ENCODE measurements around the gene GPR39. TPM values are rescaled to one million over a fixed set of nuclear protein-coding genes. Genes with fewer than 3 reads are reported as not detected.

GPR39 gene
- polyA plus RNA-seq, 4 donors: 3.8 to 12.6 (median 5.3) TPM

- FAIRE-seq: no peak
- Histone ChIP-seq H3K4me3 (ENCODE audit: low read depth in 1 of 3, low read length in 3 of 3) (no peak overlapping the region), H3K4me1 (ENCODE audit: control insufficient read depth in 3 of 3, insufficient read depth in 2 of 3, low read depth in 1 of 3, low read length in 2 of 3) (peaks cover 0 to 3% (median 0%) of the 10 kb centered on the region in 3 donors), H3K9me3 (ENCODE audit: control insufficient read depth in 2 of 2, insufficient read depth in 1 of 2, low read depth in 1 of 2, low read length in 1 of 2) (no peaks in the 10 kb centered on the region), H3K27me3 (ENCODE audit: control insufficient read depth in 3 of 3, insufficient read depth in 3 of 3, low read length in 3 of 3) (no peaks in the 10 kb centered on the region), H3K36me3 (ENCODE audit: control insufficient read depth in 3 of 3, insufficient read depth in 2 of 3, low read depth in 1 of 3, low read length in 3 of 3) (no peaks in the 10 kb centered on the region), H3K27ac (ENCODE audit: low read depth in 1 of 3, low read length in 2 of 3) (no peak overlapping the region)
- no peak for DNase-seq
- WGBS, 3 donors: 73 to 88% (median 79%) methylated on average over 9 of the region's 9 CpGs
Observed at GRCh38 chr2:132557694-132558093, 141.1 kb downstream of the GPR39 start.

- FAIRE-seq (no peak), DNase-seq (no peak)
- no peaks in the 10 kb centered on the region for H3K27me3 ChIP-seq (ENCODE audit: control insufficient read depth in 3 of 3, insufficient read depth in 3 of 3, low read length in 3 of 3)
- H3K9me3 ChIP-seq (ENCODE audit: control insufficient read depth in 2 of 2, insufficient read depth in 1 of 2, low read depth in 1 of 2, low read length in 1 of 2): no peaks in the 10 kb centered on the region
- H3K36me3 ChIP-seq (ENCODE audit: control insufficient read depth in 3 of 3, insufficient read depth in 2 of 3, low read depth in 1 of 3, low read length in 3 of 3): no peaks in the 10 kb centered on the region
- WGBS, 3 donors: 87 to 95% (median 88%) methylated on average over 12 of the region's 12 CpGs
- H3K27ac ChIP-seq (ENCODE audit: low read depth in 1 of 3, low read length in 2 of 3): no peak overlapping the region
- H3K4me1 ChIP-seq (ENCODE audit: control insufficient read depth in 3 of 3, insufficient read depth in 2 of 3, low read depth in 1 of 3, low read length in 2 of 3): peaks cover 0 to 3% (median 0%) of the 10 kb centered on the region in 3 donors
- H3K4me3 ChIP-seq (ENCODE audit: low read depth in 1 of 3, low read length in 3 of 3): no peak overlapping the region
Observed at GRCh38 chr2:132559326-132559725, 142.7 kb downstream of the GPR39 start.

- H3K36me3 ChIP-seq (ENCODE audit: control insufficient read depth in 3 of 3, insufficient read depth in 2 of 3, low read depth in 1 of 3, low read length in 3 of 3): no peaks in the 10 kb centered on the region
- no peaks in the 10 kb centered on the region for H3K27me3 ChIP-seq (ENCODE audit: control insufficient read depth in 3 of 3, insufficient read depth in 3 of 3, low read length in 3 of 3)
- H3K4me3 ChIP-seq (ENCODE audit: low read depth in 1 of 3, low read length in 3 of 3): no peak overlapping the region
- 92 to 93% (median 92%) methylated on average over 2 of the region's 2 CpGs for WGBS, 3 donors
- no peak overlapping the region for H3K27ac ChIP-seq (ENCODE audit: low read depth in 1 of 3, low read length in 2 of 3)
- no peak for FAIRE-seq
- H3K4me1 ChIP-seq (ENCODE audit: control insufficient read depth in 3 of 3, insufficient read depth in 2 of 3, low read depth in 1 of 3, low read length in 2 of 3): peaks cover 0 to 3% (median 0%) of the 10 kb centered on the region in 3 donors
- H3K9me3 ChIP-seq (ENCODE audit: control insufficient read depth in 2 of 2, insufficient read depth in 1 of 2, low read depth in 1 of 2, low read length in 1 of 2): no peaks in the 10 kb centered on the region
- no peak for DNase-seq
Observed at GRCh38 chr2:132559921-132560320, 143.3 kb downstream of the GPR39 start.

GRCh38 chr2:132560562-132560961, 144.0 kb downstream of the GPR39 start:
- no peak for DNase-seq
- H3K9me3 ChIP-seq (ENCODE audit: control insufficient read depth in 2 of 2, insufficient read depth in 1 of 2, low read depth in 1 of 2, low read length in 1 of 2): no peaks in the 10 kb centered on the region
- H3K4me3 ChIP-seq (ENCODE audit: low read depth in 1 of 3, low read length in 3 of 3): no peak overlapping the region
- H3K36me3 ChIP-seq (ENCODE audit: control insufficient read depth in 3 of 3, insufficient read depth in 2 of 3, low read depth in 1 of 3, low read length in 3 of 3): no peaks in the 10 kb centered on the region
- no peaks in the 10 kb centered on the region for H3K27me3 ChIP-seq (ENCODE audit: control insufficient read depth in 3 of 3, insufficient read depth in 3 of 3, low read length in 3 of 3)
- H3K27ac ChIP-seq (ENCODE audit: low read depth in 1 of 3, low read length in 2 of 3): no peak overlapping the region
- peaks cover 0 to 3% (median 0%) of the 10 kb centered on the region in 3 donors for H3K4me1 ChIP-seq (ENCODE audit: control insufficient read depth in 3 of 3, insufficient read depth in 2 of 3, low read depth in 1 of 3, low read length in 2 of 3)
- no peak for FAIRE-seq
- 82 to 89% (median 83%) methylated on average over 2 of the region's 2 CpGs for WGBS, 3 donors

- DNase-seq (no peak), FAIRE-seq (no peak)
- no peaks in the 10 kb centered on the region for H3K27me3 ChIP-seq (ENCODE audit: control insufficient read depth in 3 of 3, insufficient read depth in 3 of 3, low read length in 3 of 3)
- no peaks in the 10 kb centered on the region for H3K36me3 ChIP-seq (ENCODE audit: control insufficient read depth in 3 of 3, insufficient read depth in 2 of 3, low read depth in 1 of 3, low read length in 3 of 3)
- H3K4me1 ChIP-seq (ENCODE audit: control insufficient read depth in 3 of 3, insufficient read depth in 2 of 3, low read depth in 1 of 3, low read length in 2 of 3): peaks cover 0 to 3% (median 0%) of the 10 kb centered on the region in 3 donors
- H3K4me3 ChIP-seq (ENCODE audit: low read depth in 1 of 3, low read length in 3 of 3): no peak overlapping the region
- no peaks in the 10 kb centered on the region for H3K9me3 ChIP-seq (ENCODE audit: control insufficient read depth in 2 of 2, insufficient read depth in 1 of 2, low read depth in 1 of 2, low read length in 1 of 2)
- H3K27ac ChIP-seq (ENCODE audit: low read depth in 1 of 3, low read length in 2 of 3): no peak overlapping the region
- WGBS, 3 donors: 84 to 89% (median 85%) methylated on average over 4 of the region's 4 CpGs
Observed at GRCh38 chr2:132562245-132562644, 145.6 kb downstream of the GPR39 start.

GRCh38 chr2:132564065-132564464, 147.5 kb downstream of the GPR39 start:
- Histone ChIP-seq H3K9me3 (ENCODE audit: control insufficient read depth in 2 of 2, insufficient read depth in 1 of 2, low read depth in 1 of 2, low read length in 1 of 2) (no peaks in the 10 kb centered on the region), H3K4me1 (ENCODE audit: control insufficient read depth in 3 of 3, insufficient read depth in 2 of 3, low read depth in 1 of 3, low read length in 2 of 3) (peaks cover 0 to 3% (median 0%) of the 10 kb centered on the region in 3 donors), H3K4me3 (ENCODE audit: low read depth in 1 of 3, low read length in 3 of 3) (no peak overlapping the region), H3K36me3 (ENCODE audit: control insufficient read depth in 3 of 3, insufficient read depth in 2 of 3, low read depth in 1 of 3, low read length in 3 of 3) (no peaks in the 10 kb centered on the region), H3K27ac (ENCODE audit: low read depth in 1 of 3, low read length in 2 of 3) (no peak overlapping the region), H3K27me3 (ENCODE audit: control insufficient read depth in 3 of 3, insufficient read depth in 3 of 3, low read length in 3 of 3) (no peaks in the 10 kb centered on the region)
- DNase-seq: no peak
- no peak for FAIRE-seq
- WGBS, 3 donors: 90 to 98% (median 90%) methylated on average over 2 of the region's 2 CpGs

- FAIRE-seq (no peak), DNase-seq (no peak)
- WGBS, 3 donors: 85 to 87% (median 87%) methylated on average over 6 of the region's 6 CpGs
- Histone ChIP-seq H3K9me3 (ENCODE audit: control insufficient read depth in 2 of 2, insufficient read depth in 1 of 2, low read depth in 1 of 2, low read length in 1 of 2) (no peaks in the 10 kb centered on the region), H3K27ac (ENCODE audit: low read depth in 1 of 3, low read length in 2 of 3) (no peak overlapping the region), H3K4me3 (ENCODE audit: low read depth in 1 of 3, low read length in 3 of 3) (no peak overlapping the region), H3K27me3 (ENCODE audit: control insufficient read depth in 3 of 3, insufficient read depth in 3 of 3, low read length in 3 of 3) (no peaks in the 10 kb centered on the region), H3K4me1 (ENCODE audit: control insufficient read depth in 3 of 3, insufficient read depth in 2 of 3, low read depth in 1 of 3, low read length in 2 of 3) (no peaks in the 10 kb centered on the region), H3K36me3 (ENCODE audit: control insufficient read depth in 3 of 3, insufficient read depth in 2 of 3, low read depth in 1 of 3, low read length in 3 of 3) (no peaks in the 10 kb centered on the region)
Observed at GRCh38 chr2:132566379-132566778, 149.8 kb downstream of the GPR39 start.

GRCh38 chr2:132567682-132568081, 151.1 kb downstream of the GPR39 start:
- Histone ChIP-seq H3K4me1 (ENCODE audit: control insufficient read depth in 3 of 3, insufficient read depth in 2 of 3, low read depth in 1 of 3, low read length in 2 of 3) (no peaks in the 10 kb centered on the region), H3K9me3 (ENCODE audit: control insufficient read depth in 2 of 2, insufficient read depth in 1 of 2, low read depth in 1 of 2, low read length in 1 of 2) (no peaks in the 10 kb centered on the region), H3K27ac (ENCODE audit: low read depth in 1 of 3, low read length in 2 of 3) (no peak overlapping the region), H3K36me3 (ENCODE audit: control insufficient read depth in 3 of 3, insufficient read depth in 2 of 3, low read depth in 1 of 3, low read length in 3 of 3) (no peaks in the 10 kb centered on the region), H3K27me3 (ENCODE audit: control insufficient read depth in 3 of 3, insufficient read depth in 3 of 3, low read length in 3 of 3) (no peaks in the 10 kb centered on the region), H3K4me3 (ENCODE audit: low read depth in 1 of 3, low read length in 3 of 3) (no peak overlapping the region)
- 87 to 93% (median 89%) methylated on average over 5 of the region's 5 CpGs for WGBS, 3 donors
- FAIRE-seq: no peak
- DNase-seq: no peak

- FAIRE-seq: no peak
- no peaks in the 10 kb centered on the region for H3K36me3 ChIP-seq (ENCODE audit: control insufficient read depth in 3 of 3, insufficient read depth in 2 of 3, low read depth in 1 of 3, low read length in 3 of 3)
Observed at GRCh38 chr2:132568656-132569055, 152.1 kb downstream of the GPR39 start.

More at GRCh38 chr2:132568656-132569055, 152.1 kb downstream of the GPR39 start:
- H3K4me1 ChIP-seq (ENCODE audit: control insufficient read depth in 3 of 3, insufficient read depth in 2 of 3, low read depth in 1 of 3, low read length in 2 of 3): no peaks in the 10 kb centered on the region
- WGBS, 3 donors: 85 to 94% (median 87%) methylated on average over 3 of the region's 3 CpGs
- no peaks in the 10 kb centered on the region for H3K9me3 ChIP-seq (ENCODE audit: control insufficient read depth in 2 of 2, insufficient read depth in 1 of 2, low read depth in 1 of 2, low read length in 1 of 2)
- no peaks in the 10 kb centered on the region for H3K27me3 ChIP-seq (ENCODE audit: control insufficient read depth in 3 of 3, insufficient read depth in 3 of 3, low read length in 3 of 3)
- no peak overlapping the region for H3K4me3 ChIP-seq (ENCODE audit: low read depth in 1 of 3, low read length in 3 of 3)
- no peak for DNase-seq
- H3K27ac ChIP-seq (ENCODE audit: low read depth in 1 of 3, low read length in 2 of 3): no peak overlapping the region
